ENCODE data around the gene SDC3. TPM values are rescaled to one million over a fixed set of nuclear protein-coding genes. Genes with fewer than 3 reads are reported as not detected.

SDC3 gene
- total and polyA plus RNA-seq, 7 donors: 3.3 to 11.6 (median 6.8) TPM

DNA sequence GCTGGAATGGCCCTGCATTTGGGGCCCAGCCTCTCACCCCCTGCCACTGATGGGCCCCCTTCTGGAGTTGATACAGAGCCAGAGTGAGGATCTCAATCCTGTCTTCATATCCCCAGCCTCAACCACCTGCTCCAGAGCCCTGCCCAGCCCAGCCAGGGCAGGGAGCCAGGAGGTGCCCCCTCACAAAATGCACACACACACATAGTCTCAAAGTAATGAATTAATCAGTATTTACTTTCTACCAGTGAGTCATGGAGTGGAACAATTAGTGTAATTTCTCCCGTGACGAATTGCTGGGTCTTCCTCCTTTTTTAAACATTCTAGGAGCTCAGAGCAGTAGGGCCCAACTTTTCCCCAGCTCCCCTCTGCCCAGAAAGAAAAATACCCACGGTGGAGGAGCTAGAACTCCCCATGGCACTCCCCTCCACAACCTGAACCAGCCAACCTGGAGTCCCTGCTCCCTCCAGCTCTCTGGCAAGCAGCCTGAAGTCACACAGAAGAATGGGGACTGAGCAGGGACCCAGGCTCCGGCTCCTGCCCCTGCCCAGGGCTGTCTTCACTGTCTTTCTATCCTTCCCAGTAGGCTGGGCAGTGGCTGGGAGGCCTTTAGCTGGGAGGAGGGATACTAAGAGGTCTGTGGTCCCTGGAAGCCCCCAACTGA is 29.3 kb downstream of the SDC3 start:
- Histone ChIP-seq H3K27me3 (ENCODE audit: insufficient read depth in 3 of 3, low read length in 2 of 3) (peaks cover 0 to 13% (median 0%) of the 10 kb centered on the region in 3 donors), H3K36me3 (ENCODE audit: insufficient read depth in 1 of 2, low read depth in 1 of 2) (no peaks in the 10 kb centered on the region), H3K9me3 (no peaks in the 10 kb centered on the region), H3K27ac (no peak overlapping the region), H3K4me3 (no peak overlapping the region), H3K4me1 (no peaks in the 10 kb centered on the region)
- no peak for ATAC-seq
- DNase-seq: no peak
- TF ChIP-seq, protein P1, sequence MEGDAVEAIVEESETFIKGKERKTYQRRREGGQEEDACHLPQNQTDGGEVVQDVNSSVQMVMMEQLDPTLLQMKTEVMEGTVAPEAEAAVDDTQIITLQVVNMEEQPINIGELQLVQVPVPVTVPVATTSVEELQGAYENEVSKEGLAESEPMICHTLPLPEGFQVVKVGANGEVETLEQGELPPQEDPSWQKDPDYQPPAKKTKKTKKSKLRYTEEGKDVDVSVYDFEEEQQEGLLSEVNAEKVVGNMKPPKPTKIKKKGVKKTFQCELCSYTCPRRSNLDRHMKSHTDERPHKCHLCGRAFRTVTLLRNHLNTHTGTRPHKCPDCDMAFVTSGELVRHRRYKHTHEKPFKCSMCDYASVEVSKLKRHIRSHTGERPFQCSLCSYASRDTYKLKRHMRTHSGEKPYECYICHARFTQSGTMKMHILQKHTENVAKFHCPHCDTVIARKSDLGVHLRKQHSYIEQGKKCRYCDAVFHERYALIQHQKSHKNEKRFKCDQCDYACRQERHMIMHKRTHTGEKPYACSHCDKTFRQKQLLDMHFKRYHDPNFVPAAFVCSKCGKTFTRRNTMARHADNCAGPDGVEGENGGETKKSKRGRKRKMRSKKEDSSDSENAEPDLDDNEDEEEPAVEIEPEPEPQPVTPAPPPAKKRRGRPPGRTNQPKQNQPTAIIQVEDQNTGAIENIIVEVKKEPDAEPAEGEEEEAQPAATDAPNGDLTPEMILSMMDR (IDR thresholded peaks at IDR 0.05): no peak
- WGBS, 3 donors: 51 to 66% (median 62%) methylated on average over 4 of the region's 4 CpGs
- intact Hi-C loops (cut with DNase I): no loop called here

DNA sequence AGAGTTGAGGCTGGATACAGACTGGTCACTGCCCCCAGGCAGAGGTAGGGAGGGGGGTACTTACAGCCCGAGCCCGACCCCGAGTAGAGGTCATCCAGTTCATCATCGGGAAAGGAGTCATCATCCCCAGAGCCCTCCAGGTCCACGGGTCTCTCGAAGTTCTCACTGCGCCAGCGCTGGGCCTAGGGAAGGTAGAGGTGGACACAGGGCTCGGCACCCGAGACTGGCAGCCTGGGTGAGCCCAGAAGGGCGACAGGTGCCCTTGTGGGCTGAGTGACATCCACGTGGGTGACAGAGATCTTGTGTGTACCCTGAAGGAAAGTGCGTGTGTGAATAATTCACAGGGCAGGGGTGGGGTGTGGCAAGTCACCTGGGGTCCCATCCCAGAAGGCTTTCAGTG is 30.0 kb downstream of the SDC3 start:
- Histone ChIP-seq H3K4me1 (no peaks in the 10 kb centered on the region), H3K9me3 (no peaks in the 10 kb centered on the region), H3K36me3 (ENCODE audit: insufficient read depth in 1 of 2, low read depth in 1 of 2) (peaks cover 0 to 2% of the 10 kb centered on the region in 2 donors), H3K27me3 (ENCODE audit: insufficient read depth in 3 of 3, low read length in 2 of 3) (peaks cover 0 to 13% (median 0%) of the 10 kb centered on the region in 3 donors), H3K27ac (no peak overlapping the region), H3K4me3 (no peak overlapping the region)
- WGBS, 3 donors: 83 to 88% (median 83%) methylated on average over 13 of the region's 13 CpGs
- TF ChIP-seq, protein P1 (IDR thresholded peaks at IDR 0.05): no peak
- ATAC-seq (no peak), DNase-seq (no peak)
- intact Hi-C loops (cut with DNase I): no loop called here

DNA sequence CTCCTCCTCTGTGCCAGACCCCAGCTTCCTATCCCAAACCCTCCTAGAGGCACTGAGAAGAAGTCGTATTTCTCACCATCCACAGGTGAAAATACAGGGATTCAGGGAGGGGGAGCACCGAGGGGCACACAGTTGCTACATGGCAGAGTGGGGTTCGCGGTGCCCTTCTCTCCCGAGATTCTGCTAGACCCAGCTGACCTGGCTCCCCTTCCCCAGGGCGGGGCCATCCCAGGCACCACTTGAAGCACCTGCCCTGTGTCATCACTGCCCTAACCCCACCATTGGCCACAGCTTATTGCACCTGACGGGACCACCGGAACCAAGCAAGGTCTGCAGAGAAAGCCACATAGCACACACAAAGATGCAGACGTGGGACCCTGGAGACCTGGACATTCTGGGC is 30.5 kb downstream of the SDC3 start:
- H3K9me3 ChIP-seq: no peaks in the 10 kb centered on the region
- TF ChIP-seq, protein P1 (IDR thresholded peaks at IDR 0.05): no peak
- peaks cover 0 to 7% (median 0%) of the 10 kb centered on the region in 3 donors for H3K27me3 ChIP-seq (ENCODE audit: insufficient read depth in 3 of 3, low read length in 2 of 3)
- no peak overlapping the region for H3K27ac ChIP-seq
- H3K4me1 ChIP-seq: no peaks in the 10 kb centered on the region
- H3K36me3 ChIP-seq (ENCODE audit: insufficient read depth in 1 of 2, low read depth in 1 of 2): peaks cover 0 to 2% of the 10 kb centered on the region in 2 donors
- DNase-seq: no peak
- H3K4me3 ChIP-seq: no peak overlapping the region
- 80 to 83% (median 83%) methylated on average over 9 of the region's 9 CpGs for WGBS, 3 donors
- ATAC-seq: no peak
- intact Hi-C loops (cut with DNase I): no loop called here

DNA sequence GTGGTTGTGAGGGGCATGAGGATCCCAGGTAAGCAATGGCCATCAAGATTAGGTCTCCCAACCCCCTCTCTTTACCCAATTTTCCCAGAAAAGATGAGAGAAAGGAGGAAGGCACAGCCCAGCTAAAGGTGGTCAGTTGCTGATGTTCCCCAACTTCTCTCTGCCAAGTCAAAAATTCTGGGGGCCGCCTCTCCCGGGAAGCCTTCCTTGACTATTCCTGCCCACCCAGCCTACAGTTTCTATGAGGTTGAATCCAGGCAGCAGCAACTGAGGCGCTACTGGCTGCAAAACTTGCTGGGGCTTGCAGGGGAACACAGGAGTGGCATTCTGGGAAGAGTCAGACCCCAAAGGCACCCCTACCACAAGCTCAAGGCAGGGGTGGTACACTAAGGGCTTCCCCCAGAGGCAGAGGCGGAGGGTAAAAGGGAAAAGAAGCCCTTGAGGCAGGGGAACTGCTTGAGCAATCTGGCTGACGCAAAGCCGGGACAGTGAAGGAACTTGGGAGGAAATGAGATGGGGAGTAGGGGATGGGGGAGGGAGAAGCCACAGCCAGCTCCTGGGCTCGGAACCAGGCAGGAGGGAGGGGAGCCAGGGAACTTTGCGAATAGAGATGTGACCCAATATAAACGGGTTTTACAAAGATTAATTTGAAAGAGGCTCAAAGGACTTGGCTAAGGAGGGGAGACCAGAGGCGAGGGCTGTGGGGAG is 31.2 kb downstream of the SDC3 start:
- peak; percentile 79 to 83 for DNase-seq

More for the DNA sequence above, 31.2 kb downstream of the SDC3 start:
- no peaks in the 10 kb centered on the region for H3K4me1 ChIP-seq
- no peaks in the 10 kb centered on the region for H3K9me3 ChIP-seq
- TF ChIP-seq, protein P1 (IDR thresholded peaks at IDR 0.05): no peak
- WGBS, 3 donors: 58 to 61% (median 59%) methylated on average over 10 of the region's 10 CpGs
- peaks cover 0 to 6% (median 0%) of the 10 kb centered on the region in 3 donors for H3K27me3 ChIP-seq (ENCODE audit: insufficient read depth in 3 of 3, low read length in 2 of 3)
- intact Hi-C loops (cut with DNase I): no loop called here
- peaks cover 0 to 2% of the 10 kb centered on the region in 2 donors for H3K36me3 ChIP-seq (ENCODE audit: insufficient read depth in 1 of 2, low read depth in 1 of 2)
- ATAC-seq: peak in 3 of 4 donors; percentile 52 to 70 (median 54)
- no peak overlapping the region for H3K27ac ChIP-seq
- no peak overlapping the region for H3K4me3 ChIP-seq

Data from psoas muscle (tissue), 8 donors.